VCaP (cell line): ENCODE data around the gene HJURP.

Experiments used
- H3K27ac ChIP-seq: fragments of 450-650 bp; 2 replicates; pipeline ENCODE4 v1.5.1; 2017
- TF ChIP-seq, protein P1 (sequence below): fragments of 450-650 bp; conservative IDR thresholded peaks from 2 replicates; pipeline ENCODE4 v1.5.1; 2017; ENCODE audit warnings: mild to moderate bottlenecking, moderate library complexity

Gene HJURP

DNA sequence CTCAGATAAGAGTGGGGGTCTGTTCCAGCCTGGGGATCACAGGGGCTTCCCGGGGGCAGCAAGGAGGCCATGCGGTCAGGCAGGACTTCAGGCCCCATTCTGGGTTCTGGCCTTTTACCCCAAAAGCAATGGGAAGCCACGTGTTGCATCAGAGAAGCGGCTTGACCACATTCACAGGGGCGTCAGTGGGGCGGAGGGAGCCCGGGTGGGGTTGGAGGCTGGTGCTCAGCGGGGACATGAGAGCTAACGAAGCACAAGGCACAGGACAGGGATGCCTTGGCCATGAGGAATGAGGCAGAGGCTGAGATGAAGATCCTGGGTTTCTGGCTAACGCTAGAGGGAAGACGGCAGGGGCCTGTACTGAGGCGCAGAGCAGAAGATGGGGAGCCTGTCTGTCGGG lies 6.1 kb downstream of the HJURP start:
- TF ChIP-seq, protein P1, sequence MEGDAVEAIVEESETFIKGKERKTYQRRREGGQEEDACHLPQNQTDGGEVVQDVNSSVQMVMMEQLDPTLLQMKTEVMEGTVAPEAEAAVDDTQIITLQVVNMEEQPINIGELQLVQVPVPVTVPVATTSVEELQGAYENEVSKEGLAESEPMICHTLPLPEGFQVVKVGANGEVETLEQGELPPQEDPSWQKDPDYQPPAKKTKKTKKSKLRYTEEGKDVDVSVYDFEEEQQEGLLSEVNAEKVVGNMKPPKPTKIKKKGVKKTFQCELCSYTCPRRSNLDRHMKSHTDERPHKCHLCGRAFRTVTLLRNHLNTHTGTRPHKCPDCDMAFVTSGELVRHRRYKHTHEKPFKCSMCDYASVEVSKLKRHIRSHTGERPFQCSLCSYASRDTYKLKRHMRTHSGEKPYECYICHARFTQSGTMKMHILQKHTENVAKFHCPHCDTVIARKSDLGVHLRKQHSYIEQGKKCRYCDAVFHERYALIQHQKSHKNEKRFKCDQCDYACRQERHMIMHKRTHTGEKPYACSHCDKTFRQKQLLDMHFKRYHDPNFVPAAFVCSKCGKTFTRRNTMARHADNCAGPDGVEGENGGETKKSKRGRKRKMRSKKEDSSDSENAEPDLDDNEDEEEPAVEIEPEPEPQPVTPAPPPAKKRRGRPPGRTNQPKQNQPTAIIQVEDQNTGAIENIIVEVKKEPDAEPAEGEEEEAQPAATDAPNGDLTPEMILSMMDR, result no peak
- H3K27ac ChIP-seq, result peak overlapping the region; percentile 7; the same call in 1 of the 2 replicates

DNA sequence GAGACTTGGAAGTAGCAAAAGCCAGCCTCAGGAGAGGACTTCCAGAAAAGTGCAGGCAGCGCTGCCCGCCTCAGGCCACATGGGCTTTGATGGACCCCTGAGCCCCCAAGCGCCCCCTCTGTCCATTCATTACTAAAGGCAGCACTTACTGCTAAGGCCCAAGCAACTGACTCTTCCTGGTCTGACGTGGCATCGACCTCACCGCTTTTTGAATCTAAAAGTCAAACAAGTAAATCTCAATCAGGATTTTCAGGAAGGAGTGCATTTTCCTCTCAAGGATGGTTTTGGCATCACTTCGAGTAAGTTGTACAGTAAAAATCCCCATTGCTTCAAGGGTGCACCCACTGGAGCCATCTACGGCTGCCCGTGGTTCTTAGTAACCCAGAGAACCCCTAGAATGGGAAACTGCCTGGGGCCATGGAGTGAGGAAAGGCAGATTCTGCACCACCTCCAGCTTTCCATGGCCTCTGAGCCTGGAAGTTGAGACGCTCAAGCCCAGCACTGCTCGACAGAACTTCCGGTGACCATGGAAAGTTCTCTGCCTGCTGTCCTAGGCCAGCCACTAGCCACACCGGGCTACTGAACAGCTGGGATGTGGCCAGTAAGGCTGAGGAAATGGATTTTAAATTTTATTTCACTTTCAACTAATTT lies 7.0 kb downstream of the HJURP start:
- TF ChIP-seq, protein P1, result no peak
- H3K27ac ChIP-seq, result peak overlapping the region; percentile 7; the same call in 1 of the 2 replicates

DNA sequence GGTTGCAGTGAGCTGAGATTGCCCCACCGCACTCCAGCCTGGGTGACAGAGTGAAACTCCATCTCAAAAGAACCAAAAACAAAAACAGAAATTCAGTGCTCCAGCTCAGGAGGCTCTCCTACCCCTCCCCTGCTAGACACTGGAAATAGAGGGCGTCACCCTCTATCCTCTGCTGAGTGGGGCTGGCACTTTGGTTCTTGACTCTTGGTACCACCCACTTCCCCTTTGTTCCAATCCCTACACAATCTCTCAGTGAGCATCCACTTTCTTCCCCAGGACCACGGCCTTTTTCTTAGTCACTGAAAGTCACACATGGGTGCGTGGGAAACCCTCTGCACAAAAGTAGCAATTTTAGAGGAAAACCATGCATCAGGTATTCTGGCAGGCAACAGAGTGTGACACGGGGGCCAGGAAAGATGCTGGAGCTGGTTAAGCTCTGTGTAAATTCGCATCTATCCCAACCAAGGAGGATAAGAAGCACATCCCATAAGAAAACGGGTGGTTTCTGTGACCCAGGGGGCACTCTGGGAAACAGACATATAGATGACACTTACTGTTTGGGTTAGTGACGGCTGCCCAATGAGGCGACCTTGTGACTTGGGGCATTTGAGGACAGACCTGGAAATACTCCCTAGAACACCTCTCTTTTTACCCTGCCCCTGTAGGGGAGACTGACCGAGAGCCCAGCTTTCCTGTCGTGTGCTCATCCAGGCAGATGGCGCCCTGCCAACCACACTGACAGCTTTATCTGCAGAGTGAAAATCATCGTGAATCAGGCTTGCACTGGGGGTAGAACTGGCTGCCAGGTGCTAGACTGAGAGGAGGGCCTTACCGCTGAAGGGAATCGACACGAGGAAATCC lies 7.7 kb downstream of the HJURP start:
- no peak overlapping the region for H3K27ac ChIP-seq
- TF ChIP-seq, protein P1, result no peak

DNA sequence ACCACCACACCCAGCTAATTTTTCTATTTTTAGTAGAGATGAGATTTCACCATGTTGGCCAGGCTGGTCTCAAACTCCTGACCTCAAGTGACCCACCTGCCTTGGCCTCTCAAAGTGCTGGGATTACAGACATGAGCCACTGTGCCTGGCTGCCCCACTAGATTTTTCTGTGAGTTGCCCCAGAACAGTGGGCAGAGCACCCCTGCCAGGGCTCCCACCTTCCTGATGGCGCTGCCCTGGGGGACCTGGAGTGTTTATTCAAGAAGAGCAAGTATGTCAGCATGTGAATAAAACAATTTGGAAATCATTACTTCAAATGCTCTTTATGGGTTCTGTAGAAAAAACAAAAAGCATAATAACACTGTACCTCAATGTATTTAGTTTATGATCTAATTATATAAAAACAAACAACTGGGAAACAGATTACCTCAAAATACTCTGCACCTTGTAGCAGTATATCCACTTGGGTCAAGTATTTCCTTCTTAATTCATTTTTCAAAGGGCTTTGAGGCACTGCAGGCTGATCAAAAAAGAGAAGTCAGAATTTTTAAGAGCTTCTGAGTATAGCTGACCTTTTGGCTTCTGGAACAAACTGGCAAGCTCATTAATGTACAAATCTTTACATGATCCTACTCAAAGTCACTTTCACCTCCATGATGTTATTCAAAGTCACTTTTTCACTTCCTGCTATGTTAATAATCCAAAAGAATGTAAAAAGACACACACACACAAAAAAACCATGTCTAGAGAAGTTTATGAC lies 8.9 kb downstream of the HJURP start:
- no peak overlapping the region for H3K27ac ChIP-seq
- TF ChIP-seq, protein P1, result no peak

DNA sequence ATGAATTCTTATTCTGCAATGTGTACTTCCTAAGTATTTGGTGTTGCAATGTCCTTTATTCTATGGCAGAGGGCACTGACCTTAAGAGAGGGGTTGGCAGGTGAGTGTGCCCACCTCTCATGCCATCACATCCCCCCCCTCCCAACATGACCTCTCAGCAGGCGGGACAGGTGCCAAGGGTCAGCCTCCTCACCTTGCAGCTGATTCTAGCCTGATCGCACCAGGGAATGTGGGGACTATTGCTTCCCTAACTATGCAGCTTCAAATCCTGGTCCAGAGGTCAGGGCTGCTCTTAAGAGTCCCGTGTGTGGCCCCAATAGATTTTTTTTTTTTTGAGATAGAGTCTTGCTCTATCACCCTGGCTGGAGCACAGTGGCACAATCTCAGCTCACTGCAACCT lies 9.5 kb downstream of the HJURP start:
- no peak overlapping the region for H3K27ac ChIP-seq
- TF ChIP-seq, protein P1, result no peak

DNA sequence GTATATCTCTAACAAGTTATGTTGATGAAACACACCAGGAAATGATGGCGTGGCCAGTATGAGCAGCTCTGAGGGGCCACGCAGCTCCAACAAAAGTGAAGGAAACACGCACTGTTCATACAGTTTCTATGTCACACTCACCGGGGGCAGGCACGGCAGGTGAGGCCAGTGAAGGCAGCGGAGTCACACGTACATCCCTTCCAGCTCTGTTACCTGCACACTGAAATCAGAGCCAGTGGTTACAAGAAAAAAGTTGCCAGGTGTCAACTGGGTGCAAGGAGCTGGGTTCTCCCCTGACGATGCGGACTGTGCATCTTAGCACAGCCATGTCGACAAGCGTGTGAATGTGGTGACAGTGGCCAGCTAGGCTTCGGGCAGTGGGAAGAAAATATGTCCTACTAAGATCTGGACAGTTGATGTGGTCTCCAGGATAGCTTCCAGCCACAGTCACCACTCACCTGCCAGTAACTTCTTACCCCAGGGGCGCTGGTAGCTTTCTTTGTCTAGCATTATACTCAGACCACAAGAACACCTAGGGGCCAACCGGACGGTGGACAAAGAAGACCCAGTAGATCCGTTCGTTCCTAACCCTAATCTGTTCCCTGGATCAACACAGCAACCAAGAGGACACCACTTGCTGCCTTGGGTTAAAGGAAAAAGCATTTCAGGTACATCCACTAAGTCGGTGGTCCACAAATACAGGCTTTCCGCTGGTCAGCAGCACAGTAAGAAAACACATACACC lies 10.1 kb downstream of the HJURP start:
- TF ChIP-seq, protein P1, result no peak
- H3K27ac ChIP-seq, result no peak overlapping the region
